Neural cell (in vitro differentiated cells): ENCODE data around the gene ZNF335. TPM values are rescaled to one million over a fixed set of nuclear protein-coding genes. Genes with fewer than 3 reads are reported as not detected.

Experiments used
- H2AFZ ChIP-seq: fragments of 200-600, 300-800 bp; sonication (generic), shearing (Covaris generic); 2 replicates; pipeline ENCODE4 v1.6.0; 2014; ENCODE audit warnings: low read depth, mild to moderate bottlenecking, antibody characterized with exemption, low read length, moderate library complexity
- H3F3A ChIP-seq: fragments of 200-600 bp; shearing (Covaris generic); 2 replicates; pipeline ENCODE4 v1.6.1; 2016; ENCODE audit warnings: mild to moderate bottlenecking, moderate library complexity, mixed read lengths, antibody characterized with exemption, low read length; ENCODE audit not compliant: insufficient read depth, poor library complexity, severe bottlenecking
- H3K27ac ChIP-seq: fragments of 200-600, 300-800 bp; sonication (generic), shearing (Covaris generic); 2 replicates; pipeline ENCODE4 v1.5.1; 2014; ENCODE audit warnings: mild to moderate bottlenecking, low read length, moderate library complexity
- H3K27me3 ChIP-seq: fragments of 300-800, 200-600 bp; sonication (generic), shearing (Covaris generic); 2 replicates; pipeline ENCODE4 v1.6.0; 2014; ENCODE audit warnings: mild to moderate bottlenecking, low read depth, low read length, moderate library complexity; ENCODE audit not compliant: insufficient read depth
- H3K36me3 ChIP-seq: fragments of 300-800, 200-600 bp; sonication (generic), shearing (Covaris generic); 2 replicates; pipeline ENCODE4 v1.5.1; 2014; ENCODE audit warnings: mild to moderate bottlenecking, antibody characterized with exemption, low read length, moderate library complexity; ENCODE audit not compliant: insufficient read depth
- H3K4me2 ChIP-seq: fragments of 300-800, 200-600 bp; sonication (generic), shearing (Covaris generic); 2 replicates; pipeline ENCODE4 v1.6.0; 2014; ENCODE audit warnings: mild to moderate bottlenecking, low read length
- H3K4me3 ChIP-seq: fragments of 300-800, 200-600 bp; sonication (generic), shearing (Covaris generic); 2 replicates; pipeline ENCODE4 v1.5.1; 2014; ENCODE audit warnings: mild to moderate bottlenecking, low read length, moderate library complexity
- H3K79me2 ChIP-seq: fragments of 200-600 bp; shearing (Covaris generic); replicated peaks from 2 replicates; pipeline ENCODE4 v1.6.0; 2014; ENCODE audit warnings: mild to moderate bottlenecking, low read length, moderate library complexity; ENCODE audit not compliant: insufficient read depth
- H3K9ac ChIP-seq: fragments of 300-800, 200-600 bp; sonication (generic), shearing (Covaris generic); 2 replicates; pipeline ENCODE4 v1.6.1; 2016; ENCODE audit warnings: mild to moderate bottlenecking, low read length, mixed read lengths
- H3K9me2 ChIP-seq: fragments of 200-600 bp; shearing (Covaris generic); 2 replicates; pipeline ENCODE4 v1.6.1; 2016; ENCODE audit warnings: mild to moderate bottlenecking, low read length, mixed read lengths; ENCODE audit not compliant: insufficient read depth
- H3K9me3 ChIP-seq: fragments of 200-600, 300-800 bp; sonication (generic), shearing (Covaris generic); 2 replicates; pipeline ENCODE4 v1.6.1; 2016; ENCODE audit warnings: mild to moderate bottlenecking, mixed run types, low read length, moderate library complexity, mixed read lengths
- H4K20me1 ChIP-seq: fragments of 200-600 bp; shearing (Covaris generic); 2 replicates; pipeline ENCODE4 v1.6.1; 2016; ENCODE audit warnings: mild to moderate bottlenecking, mixed run types; ENCODE audit not compliant: insufficient read depth
- EP300 ChIP-seq: fragments of 450-650 bp; conservative IDR thresholded peaks from 2 replicates; pipeline ENCODE4 v1.6.1; 2014; ENCODE audit warnings: antibody characterized with exemption, mild to moderate bottlenecking, moderate library complexity; ENCODE audit not compliant: poor library complexity, severe bottlenecking
- EZH2 ChIP-seq: fragments of 200-600, 300-800 bp; shearing (Covaris generic), sonication (generic); IDR thresholded peaks from 2 replicates; pipeline ENCODE4 v1.6.1; 2014; ENCODE audit warnings: antibody characterized with exemption, low read length, borderline replicate concordance, mild to moderate bottlenecking; ENCODE audit not compliant: insufficient read depth, poor library complexity, severe bottlenecking
- MXI1 ChIP-seq: fragments of 450-650 bp; conservative IDR thresholded peaks from 2 replicates; pipeline ENCODE4 v1.6.1; 2014; ENCODE audit warnings: antibody characterized with exemption, mild to moderate bottlenecking; ENCODE audit not compliant: poor library complexity, severe bottlenecking
- POLR2AphosphoS5 ChIP-seq: IDR thresholded peaks from 2 replicates; pipeline ENCODE4 v1.6.1; 2012
- RAD21 ChIP-seq: fragments of 450-650 bp; conservative IDR thresholded peaks from 2 replicates; pipeline ENCODE4 v1.6.1; 2014; ENCODE audit warnings: antibody characterized with exemption, mild to moderate bottlenecking, moderate library complexity
- SMC3 ChIP-seq: fragments of 450-650 bp; conservative IDR thresholded peaks from 2 replicates; pipeline ENCODE4 v1.6.1; 2014; ENCODE audit warnings: antibody characterized with exemption, mild to moderate bottlenecking, moderate library complexity; ENCODE audit not compliant: poor library complexity
- TAF1 ChIP-seq: IDR thresholded peaks from 2 replicates; pipeline ENCODE4 v1.6.1; 2012; ENCODE audit warnings: low read depth
- polyA plus RNA-seq: library from polyadenylated mRNA; depleted of rRNA; stranded (reverse); fragments of >200 nt; gene quantifications from 2 replicates; pipeline ENCODE4 v1.2.3, GENCODE V29; 2014
- TF ChIP-seq, protein P1 (sequence below): fragments of 450-650 bp; IDR thresholded peaks from 2 replicates; pipeline ENCODE4 v1.5.1; 2014; ENCODE audit warnings: antibody characterized with exemption, mild to moderate bottlenecking, moderate library complexity; ENCODE audit not compliant: poor library complexity, severe bottlenecking
- TF ChIP-seq, protein P2 (sequence below): IDR thresholded peaks from 2 replicates; pipeline ENCODE4 v1.6.1; 2012; ENCODE audit warnings: borderline replicate concordance

The ZNF335 gene
- polyA plus RNA-seq, 1 donor from 2014 or later, result 12.8 TPM

- Histone ChIP-seq H3K27me3 (no peaks in the 10 kb centered on the region), H3K4me3 (no peak overlapping the region), H3K36me3 (peaks cover 10% of the 10 kb centered on the region), H3F3A (no peaks in the 10 kb centered on the region), H4K20me1 (no peaks in the 10 kb centered on the region), H3K9ac (no peak overlapping the region), H3K9me3 (no peaks in the 10 kb centered on the region), H2AFZ (no peak overlapping the region), H3K27ac (no peak overlapping the region), H3K4me2 (no peak overlapping the region), H3K79me2 (no peaks in the 10 kb centered on the region), H3K9me2 (no peaks in the 10 kb centered on the region)
- TF ChIP-seq EP300, result no peak
- TF ChIP-seq, protein P1, sequence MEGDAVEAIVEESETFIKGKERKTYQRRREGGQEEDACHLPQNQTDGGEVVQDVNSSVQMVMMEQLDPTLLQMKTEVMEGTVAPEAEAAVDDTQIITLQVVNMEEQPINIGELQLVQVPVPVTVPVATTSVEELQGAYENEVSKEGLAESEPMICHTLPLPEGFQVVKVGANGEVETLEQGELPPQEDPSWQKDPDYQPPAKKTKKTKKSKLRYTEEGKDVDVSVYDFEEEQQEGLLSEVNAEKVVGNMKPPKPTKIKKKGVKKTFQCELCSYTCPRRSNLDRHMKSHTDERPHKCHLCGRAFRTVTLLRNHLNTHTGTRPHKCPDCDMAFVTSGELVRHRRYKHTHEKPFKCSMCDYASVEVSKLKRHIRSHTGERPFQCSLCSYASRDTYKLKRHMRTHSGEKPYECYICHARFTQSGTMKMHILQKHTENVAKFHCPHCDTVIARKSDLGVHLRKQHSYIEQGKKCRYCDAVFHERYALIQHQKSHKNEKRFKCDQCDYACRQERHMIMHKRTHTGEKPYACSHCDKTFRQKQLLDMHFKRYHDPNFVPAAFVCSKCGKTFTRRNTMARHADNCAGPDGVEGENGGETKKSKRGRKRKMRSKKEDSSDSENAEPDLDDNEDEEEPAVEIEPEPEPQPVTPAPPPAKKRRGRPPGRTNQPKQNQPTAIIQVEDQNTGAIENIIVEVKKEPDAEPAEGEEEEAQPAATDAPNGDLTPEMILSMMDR, result no peak
- no peak for TF ChIP-seq TAF1
- no peak for TF ChIP-seq EZH2
- no peak for TF ChIP-seq MXI1
- no peak for TF ChIP-seq POLR2AphosphoS5
- TF ChIP-seq, protein P2, sequence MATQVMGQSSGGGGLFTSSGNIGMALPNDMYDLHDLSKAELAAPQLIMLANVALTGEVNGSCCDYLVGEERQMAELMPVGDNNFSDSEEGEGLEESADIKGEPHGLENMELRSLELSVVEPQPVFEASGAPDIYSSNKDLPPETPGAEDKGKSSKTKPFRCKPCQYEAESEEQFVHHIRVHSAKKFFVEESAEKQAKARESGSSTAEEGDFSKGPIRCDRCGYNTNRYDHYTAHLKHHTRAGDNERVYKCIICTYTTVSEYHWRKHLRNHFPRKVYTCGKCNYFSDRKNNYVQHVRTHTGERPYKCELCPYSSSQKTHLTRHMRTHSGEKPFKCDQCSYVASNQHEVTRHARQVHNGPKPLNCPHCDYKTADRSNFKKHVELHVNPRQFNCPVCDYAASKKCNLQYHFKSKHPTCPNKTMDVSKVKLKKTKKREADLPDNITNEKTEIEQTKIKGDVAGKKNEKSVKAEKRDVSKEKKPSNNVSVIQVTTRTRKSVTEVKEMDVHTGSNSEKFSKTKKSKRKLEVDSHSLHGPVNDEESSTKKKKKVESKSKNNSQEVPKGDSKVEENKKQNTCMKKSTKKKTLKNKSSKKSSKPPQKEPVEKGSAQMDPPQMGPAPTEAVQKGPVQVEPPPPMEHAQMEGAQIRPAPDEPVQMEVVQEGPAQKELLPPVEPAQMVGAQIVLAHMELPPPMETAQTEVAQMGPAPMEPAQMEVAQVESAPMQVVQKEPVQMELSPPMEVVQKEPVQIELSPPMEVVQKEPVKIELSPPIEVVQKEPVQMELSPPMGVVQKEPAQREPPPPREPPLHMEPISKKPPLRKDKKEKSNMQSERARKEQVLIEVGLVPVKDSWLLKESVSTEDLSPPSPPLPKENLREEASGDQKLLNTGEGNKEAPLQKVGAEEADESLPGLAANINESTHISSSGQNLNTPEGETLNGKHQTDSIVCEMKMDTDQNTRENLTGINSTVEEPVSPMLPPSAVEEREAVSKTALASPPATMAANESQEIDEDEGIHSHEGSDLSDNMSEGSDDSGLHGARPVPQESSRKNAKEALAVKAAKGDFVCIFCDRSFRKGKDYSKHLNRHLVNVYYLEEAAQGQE, result no peak
- TF ChIP-seq SMC3, result no peak
- no peak for TF ChIP-seq RAD21
Measured at GRCh38 chr20:45953672-45954071, 18.3 kb downstream of the ZNF335 start.

DNA sequence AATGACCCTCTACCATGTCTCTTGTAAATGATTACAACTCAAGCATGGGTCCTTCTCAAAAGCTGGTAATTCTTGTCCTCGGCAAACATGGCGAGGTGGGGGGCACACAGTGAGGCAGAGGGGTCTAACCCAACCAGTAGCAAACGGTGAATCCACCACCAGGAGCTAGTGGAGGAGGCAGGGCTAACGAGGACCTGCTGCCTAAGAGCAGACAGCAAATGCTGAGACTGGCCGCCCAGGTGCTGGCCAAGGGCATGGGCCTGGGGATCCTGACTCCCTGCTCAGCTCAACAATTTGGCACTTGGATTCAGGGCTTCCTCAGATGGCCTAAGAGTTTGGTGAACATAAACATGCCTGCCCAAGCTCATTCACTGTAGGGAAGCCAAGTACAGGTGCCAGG, 19.1 kb downstream of the ZNF335 start:
- Histone ChIP-seq H3K4me2 (no peak overlapping the region), H3K9ac (no peak overlapping the region), H3K79me2 (no peaks in the 10 kb centered on the region), H3K9me2 (no peaks in the 10 kb centered on the region), H3F3A (no peaks in the 10 kb centered on the region), H2AFZ (no peak overlapping the region), H3K4me3 (no peak overlapping the region), H3K9me3 (no peaks in the 10 kb centered on the region), H4K20me1 (no peaks in the 10 kb centered on the region), H3K27ac (no peak overlapping the region), H3K36me3 (peaks cover 15% of the 10 kb centered on the region), H3K27me3 (no peaks in the 10 kb centered on the region)
- no peak for TF ChIP-seq SMC3
- TF ChIP-seq MXI1, result no peak
- TF ChIP-seq, protein P2, result no peak
- TF ChIP-seq POLR2AphosphoS5, result no peak
- TF ChIP-seq, protein P1, result no peak
- TF ChIP-seq EP300, result no peak
- TF ChIP-seq RAD21, result no peak
- TF ChIP-seq TAF1, result no peak
- TF ChIP-seq EZH2, result no peak
